Putamen (tissue), 1 donor: Measurements from ENCODE around the gene SPP1.

Source experiments
- DNase-seq: peaks from one replicate; pipeline ENCODE4 v3.0.0-alpha.2; 2016; ENCODE audit warnings: low spot score

The SPP1 gene

DNA sequence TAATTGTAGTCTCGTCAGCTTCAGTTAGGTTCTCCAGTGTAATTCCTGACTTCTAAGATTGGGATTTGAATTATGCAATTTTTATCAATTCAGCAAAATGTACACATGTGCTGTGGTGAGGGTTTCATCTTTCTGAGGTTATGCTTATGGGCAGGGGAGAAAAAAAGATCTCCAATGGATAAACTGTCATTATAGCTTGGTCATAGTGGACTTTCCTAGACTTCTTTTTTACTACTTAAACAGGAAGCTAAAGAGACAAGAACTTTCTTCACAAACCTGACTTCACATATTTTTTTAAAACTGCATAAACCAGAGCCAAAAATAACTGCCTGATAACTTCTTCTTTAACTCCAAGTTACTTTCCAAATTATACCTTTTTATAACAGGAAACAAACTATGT, 21.7 kb upstream of the SPP1 start:
- DNase-seq: no peak

DNA sequence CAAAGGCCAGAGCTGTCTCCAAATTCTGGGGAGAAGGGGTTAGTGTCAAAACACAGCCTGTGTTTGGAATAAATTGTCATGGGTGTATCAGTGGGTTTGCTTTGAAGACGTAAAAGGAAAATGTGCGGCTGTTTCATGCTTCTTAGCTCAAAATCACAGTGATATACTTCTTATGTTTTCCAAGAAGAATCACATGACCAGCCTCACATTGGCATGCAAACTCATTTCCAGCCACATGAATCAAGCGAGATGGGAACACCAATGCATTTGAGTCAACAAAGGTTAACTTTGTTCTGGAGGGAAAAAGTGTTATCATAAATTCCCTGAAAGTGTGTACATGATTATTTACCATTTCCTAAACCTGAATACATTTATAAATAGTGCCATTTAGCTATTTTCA, 19.0 kb upstream of the SPP1 start:
- no peak for DNase-seq

DNA sequence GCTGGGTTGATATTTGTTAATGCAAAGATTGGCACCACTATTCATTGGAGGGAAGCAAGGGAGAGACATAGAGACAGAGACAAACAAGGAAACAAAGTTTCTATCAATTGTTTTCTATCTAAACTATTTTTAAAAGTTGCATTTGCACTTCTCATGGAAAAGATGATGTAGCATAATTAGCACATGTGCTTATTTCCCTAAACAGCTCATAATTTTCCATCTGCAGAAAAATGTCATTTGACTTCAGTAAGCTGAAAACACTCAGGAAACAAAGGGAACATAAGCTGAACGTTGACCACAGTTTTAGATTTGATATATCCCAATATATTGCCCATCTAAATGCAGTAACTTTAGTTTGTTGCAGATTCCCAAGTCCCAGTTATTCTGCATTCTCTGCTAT, 18.5 kb upstream of the SPP1 start:
- DNase-seq: no peak

DNA sequence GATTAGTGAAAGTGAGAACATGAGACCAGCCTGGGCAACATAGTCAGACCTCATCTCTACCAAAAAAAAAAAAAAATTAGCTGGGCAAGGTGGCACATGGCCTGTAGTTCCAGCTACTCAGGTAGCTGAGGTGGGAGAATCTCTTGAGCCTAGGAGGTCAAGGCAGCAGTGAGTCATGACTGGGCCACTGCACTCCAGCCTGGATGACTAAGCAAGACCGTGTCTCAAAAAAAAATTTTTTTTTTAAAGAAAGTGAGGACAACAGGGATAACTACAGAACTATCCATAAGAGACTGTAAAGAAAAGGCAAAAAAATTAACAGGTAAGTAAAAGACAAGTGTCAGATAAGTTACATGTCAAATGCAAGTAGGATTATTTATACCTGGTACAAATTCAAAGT, 13.5 kb upstream of the SPP1 start:
- DNase-seq: no peak

GRCh38 chr4:87962398-87963146, 12.9 kb upstream of the SPP1 start:
- DNase-seq: no peak

GRCh38 chr4:87965501-87965975, 10.0 kb upstream of the SPP1 start:
- DNase-seq: no peak

- no peak for DNase-seq
Observed at GRCh38 chr4:87966095-87966496, 9.4 kb upstream of the SPP1 start.

GRCh38 chr4:87967193-87967592, 8.3 kb upstream of the SPP1 start:
- no peak for DNase-seq

- no peak for DNase-seq
Observed at GRCh38 chr4:87970121-87970520, 5.4 kb upstream of the SPP1 start.

DNA sequence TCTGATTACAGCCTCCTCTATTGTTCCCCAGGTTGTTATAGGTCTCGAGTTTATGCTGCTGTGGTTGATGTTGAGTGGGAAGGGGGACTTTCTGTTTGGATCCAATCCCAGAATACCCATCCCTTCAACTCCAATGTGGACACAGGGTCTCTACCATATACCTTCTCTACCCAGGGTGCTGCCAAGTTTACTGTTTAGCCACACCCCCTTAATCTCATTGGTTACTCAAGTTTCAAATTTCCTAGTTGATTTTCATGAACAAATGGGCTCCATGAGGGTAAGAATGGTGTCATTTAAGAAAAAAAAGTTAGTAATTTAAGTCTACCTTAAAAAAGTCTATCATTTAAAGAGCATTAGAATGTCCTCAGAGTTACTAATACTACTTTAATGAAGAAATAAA, 3.6 kb upstream of the SPP1 start:
- no peak for DNase-seq

DNA sequence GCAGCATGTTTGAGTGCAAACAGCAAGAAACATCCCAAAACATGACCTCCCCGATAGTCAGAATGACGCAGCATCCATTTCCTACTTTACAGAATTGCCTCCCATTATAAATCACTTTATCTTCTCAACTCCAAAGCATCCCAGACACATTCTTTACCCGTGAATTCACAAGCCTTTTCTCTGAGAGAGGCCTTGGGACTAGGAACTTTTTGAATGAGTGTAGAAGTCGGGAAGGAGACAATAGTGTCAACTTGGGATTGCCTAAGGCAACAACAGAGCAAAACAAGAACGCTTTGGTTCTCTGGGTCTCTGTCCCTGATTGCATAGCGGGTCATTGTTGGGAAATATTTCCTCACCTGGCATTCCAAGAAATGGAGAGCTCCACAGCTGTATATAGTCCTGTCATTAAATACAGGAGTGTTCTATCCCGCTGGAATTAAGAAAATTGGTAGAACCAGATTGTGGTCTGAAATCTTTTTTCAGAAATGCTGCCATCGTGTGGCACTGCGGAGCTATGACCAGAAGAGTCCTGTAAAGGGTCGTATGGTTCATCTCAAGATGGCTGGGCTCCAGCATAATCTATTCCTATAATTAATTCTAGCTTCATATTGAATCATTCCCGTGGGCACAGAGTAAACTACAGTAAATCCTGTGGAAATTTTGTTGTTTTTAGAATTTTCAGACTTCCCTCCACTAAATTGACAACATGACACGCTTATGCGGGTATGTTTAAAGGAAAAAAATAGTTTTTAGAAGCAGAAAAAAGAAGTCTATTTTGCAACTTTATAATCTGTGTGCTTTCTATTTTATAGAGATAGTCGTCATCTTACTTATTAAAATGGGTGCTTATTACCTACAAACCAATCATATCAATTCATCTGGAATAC, 2.0 kb upstream of the SPP1 start:
- peak; percentile 81 for DNase-seq

GRCh38 chr4:87974856-87975462, 555 bp upstream of the SPP1 start:
- peak; percentile 25 for DNase-seq

DNA sequence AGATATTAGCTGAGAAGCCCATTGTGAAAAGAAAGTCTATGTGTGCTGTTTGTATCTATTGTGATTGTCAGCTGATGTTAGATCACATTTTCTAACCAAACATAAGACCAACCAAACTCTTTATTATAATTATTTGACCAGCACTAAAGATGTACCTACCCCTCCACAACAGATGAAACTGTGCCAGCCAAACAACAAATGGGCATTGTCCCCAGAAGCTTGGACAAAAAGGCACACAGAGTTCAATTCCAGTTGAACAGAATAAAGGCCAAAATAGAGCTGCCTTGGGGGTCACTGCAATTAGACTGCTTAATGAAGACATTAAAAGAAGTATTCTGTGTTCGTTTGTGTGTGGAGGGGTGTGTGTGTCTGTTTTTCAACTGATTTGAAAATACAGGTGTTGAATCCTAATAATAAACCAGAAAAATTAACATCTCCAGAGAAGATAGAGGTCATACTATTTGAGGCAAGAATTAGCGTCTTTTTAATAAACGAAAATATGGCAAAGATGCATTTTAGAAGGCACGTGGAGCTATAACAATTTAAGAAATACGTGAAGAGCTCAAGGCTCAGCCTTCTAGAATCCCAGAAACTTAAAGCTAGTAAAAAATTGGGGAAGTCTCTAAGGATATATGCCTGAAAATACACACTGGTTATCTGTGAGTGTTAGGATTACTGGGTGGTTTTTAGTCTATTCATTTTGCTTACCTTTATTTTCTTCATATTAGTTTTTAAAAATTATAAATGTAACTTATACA, 2.2 kb downstream of the SPP1 start:
- DNase-seq: peak; percentile 86

- peak; percentile 32 for DNase-seq
Observed at GRCh38 chr4:87978681-87979080, 3.2 kb downstream of the SPP1 start.

DNA sequence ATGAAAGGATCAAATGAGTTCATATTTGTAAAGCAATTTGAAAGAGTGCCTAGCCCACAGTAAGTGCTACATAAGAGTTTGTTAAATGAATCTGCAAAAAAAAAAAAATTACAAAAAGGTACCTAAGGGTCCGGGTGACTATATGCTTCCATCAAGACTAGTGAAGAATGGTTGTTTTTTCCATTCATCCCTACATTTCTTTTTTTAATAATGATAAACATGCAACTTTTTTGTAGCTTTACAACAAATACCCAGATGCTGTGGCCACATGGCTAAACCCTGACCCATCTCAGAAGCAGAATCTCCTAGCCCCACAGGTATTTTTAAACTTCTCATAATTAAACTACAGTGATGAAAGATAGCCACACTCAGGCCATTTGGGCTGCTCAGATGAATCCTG, 4.3 kb downstream of the SPP1 start:
- DNase-seq: no peak

DNA sequence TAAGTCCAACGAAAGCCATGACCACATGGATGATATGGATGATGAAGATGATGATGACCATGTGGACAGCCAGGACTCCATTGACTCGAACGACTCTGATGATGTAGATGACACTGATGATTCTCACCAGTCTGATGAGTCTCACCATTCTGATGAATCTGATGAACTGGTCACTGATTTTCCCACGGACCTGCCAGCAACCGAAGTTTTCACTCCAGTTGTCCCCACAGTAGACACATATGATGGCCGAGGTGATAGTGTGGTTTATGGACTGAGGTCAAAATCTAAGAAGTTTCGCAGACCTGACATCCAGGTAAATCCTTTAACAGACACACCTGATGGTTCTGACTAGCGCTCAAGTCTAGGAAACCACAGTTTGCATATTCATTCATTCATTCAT, 6.0 kb downstream of the SPP1 start:
- DNase-seq: no peak

DNA sequence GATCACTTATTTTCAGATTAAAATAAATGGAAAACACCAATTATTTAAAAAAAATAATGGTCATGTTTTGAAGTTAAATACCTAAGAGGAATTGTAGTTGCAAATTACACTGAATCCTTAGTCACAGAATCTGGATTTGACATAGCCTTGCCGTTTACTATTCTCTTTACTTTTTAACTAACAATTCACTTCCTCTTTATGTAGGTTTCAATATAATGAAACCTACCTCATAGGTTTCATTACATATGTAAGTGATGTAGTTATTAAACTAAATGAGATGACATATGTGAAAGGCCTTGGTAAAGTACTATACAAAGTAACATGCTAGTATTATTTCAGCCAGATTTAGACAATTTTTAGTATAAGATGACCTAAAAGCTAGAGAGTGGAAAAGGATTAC, 6.5 kb downstream of the SPP1 start:
- DNase-seq: no peak

DNA sequence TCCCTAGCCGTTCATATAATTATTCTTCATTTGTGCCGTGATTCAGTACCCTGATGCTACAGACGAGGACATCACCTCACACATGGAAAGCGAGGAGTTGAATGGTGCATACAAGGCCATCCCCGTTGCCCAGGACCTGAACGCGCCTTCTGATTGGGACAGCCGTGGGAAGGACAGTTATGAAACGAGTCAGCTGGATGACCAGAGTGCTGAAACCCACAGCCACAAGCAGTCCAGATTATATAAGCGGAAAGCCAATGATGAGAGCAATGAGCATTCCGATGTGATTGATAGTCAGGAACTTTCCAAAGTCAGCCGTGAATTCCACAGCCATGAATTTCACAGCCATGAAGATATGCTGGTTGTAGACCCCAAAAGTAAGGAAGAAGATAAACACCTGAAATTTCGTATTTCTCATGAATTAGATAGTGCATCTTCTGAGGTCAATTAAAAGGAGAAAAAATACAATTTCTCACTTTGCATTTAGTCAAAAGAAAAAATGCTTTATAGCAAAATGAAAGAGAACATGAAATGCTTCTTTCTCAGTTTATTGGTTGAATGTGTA, 7.0 kb downstream of the SPP1 start:
- DNase-seq: no peak

GRCh38 chr4:87983996-87984395, 8.5 kb downstream of the SPP1 start:
- no peak for DNase-seq

DNA sequence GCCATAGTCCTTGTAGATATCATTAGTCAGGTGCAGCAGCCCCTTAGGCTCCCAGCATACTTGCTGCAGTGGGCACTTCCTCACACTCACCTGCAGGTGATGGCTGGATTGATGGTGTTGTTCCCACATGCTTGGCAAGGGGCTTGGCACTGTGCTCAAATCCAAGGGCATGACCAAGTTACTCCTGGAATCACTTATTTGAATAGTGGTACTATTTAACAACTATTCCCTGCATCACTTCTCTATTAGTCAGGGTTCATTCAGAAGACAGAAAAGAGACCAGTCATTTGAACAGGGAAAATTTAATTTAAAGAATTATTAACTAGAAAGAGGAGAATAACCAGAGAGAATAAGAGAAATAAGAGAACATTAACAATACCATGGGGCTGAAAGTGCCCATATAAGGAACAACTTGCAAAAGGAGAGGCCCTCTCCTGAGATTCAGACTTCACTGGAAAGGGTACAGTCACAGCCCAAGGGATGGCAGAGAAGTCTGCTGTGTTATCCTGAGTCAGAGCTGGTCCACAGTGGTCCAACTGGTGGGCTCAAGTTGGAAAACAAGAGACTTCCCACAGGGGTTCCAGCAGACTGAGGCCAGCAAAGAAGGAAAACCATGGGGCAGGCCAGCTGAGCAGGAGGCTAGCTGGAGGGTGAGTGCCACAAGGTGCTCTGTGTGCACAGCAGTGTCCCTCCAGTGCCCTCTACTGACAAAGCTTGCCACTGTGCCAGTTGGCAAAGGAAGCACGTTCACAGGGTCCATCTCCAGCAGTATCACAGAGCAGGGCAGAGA, 9.8 kb downstream of the SPP1 start:
- peak; percentile 86 for DNase-seq

DNA sequence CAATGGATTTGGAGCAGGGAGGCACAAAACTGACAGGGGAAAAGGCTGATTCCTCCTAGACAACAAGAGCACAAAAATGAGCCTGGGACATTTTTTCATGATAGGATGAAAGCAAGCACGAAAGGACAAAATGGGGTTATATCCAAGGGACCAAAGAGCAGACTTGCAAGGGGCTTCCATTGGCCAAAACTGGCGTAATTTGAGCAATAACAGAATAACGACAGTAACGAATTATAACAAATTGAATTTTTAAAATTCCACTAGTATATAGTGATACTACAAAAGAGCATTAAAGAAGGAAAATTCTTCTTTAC, 10.3 kb downstream of the SPP1 start:
- no peak for DNase-seq
